Erythroblast (primary cell): ENCODE results near the gene MYO16.

Experiments
- GATA1 ChIP-seq: IDR thresholded peaks from 2 replicates; pipeline ENCODE4 v1.6.1; 2011; ENCODE audit warnings: low read depth, mild to moderate bottlenecking, control low read depth, low read length, moderate library complexity
- POLR2A ChIP-seq: IDR thresholded peaks from 2 replicates; pipeline ENCODE4 v1.6.1; 2011; ENCODE audit warnings: mild to moderate bottlenecking, low read length

GRCh38 chr13:109180905-109181425 lies 551.6 kb downstream of the MYO16 start:
- TF ChIP-seq POLR2A: no peak
- TF ChIP-seq GATA1: no peak
